GM06990 (cell line): ENCODE measurements around the gene ITPA.

Experiments used
- DNase-seq: peaks from one replicate; pipeline ENCODE4 v3.0.0-alpha.2; 2011; ENCODE audit not compliant: insufficient read length; ENCODE audit errors: extremely low read depth
- H3K27me3 ChIP-seq: replicated peaks from 2 replicates; pipeline ENCODE4 v1.6.0; 2011; ENCODE audit warnings: low read length; ENCODE audit not compliant: control insufficient read depth, insufficient read depth
- H3K36me3 ChIP-seq: 2 replicates; pipeline ENCODE4 v1.5.1; 2011; ENCODE audit warnings: low read length; ENCODE audit not compliant: control insufficient read depth, insufficient read depth
- H3K4me3 ChIP-seq: replicated peaks from 2 replicates; pipeline ENCODE4 v1.5.1; 2011; ENCODE audit warnings: low read depth, mild to moderate bottlenecking, control low read depth, low read length
- CTCF ChIP-seq: IDR thresholded peaks from 2 replicates; pipeline ENCODE4 v1.5.1; 2011; ENCODE audit warnings: low read length, control low read depth, mild to moderate bottlenecking, inconsistent platforms; ENCODE audit not compliant: insufficient read depth, poor library complexity, severe bottlenecking

ITPA gene

DNA sequence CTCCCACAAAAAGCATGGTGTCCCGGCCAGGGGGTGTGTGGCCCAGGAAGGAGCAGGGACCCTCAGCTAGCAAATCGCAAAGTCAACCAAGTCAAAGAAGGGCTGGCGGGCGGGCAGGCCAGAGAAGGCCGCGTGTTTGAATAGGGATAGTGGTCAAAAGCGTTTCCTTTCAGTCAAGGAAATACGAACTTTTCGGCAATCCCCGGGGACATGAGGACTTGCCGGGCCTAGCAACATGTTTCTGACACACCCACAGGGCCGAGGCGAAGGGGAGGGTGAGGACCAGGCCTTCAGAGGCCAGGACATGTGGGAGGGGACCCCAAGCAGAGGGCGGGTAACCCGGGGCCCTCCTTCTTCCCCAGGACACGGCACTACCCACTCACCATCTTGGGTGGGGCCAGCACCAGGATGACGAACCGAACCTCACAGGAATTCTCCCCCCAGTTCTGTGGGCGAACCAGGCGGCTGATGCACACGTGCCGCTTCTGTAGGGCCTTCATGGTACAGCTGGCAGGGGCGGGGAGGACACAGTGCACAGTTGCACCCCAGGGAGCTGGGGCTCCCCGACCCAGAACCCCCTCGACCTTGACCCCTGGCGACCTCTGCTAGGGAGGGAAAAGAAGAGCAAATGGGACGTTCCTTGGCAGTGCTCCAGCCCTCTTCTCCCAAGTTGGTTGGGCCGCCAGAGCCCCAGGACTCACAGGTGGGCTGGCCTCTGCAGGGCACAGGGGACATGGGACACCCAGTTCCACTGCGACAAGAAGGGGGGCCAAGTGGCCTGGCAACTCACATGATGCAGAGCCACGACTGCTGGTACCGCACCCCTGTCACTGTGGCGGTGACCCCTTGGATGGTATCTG is 24.1 kb downstream of the ITPA start:
- H3K27me3 ChIP-seq: peaks cover 2% of the 10 kb centered on the region; the same call in 1 of the 2 replicates
- no peak for DNase-seq
- H3K36me3 ChIP-seq: no peaks in the 10 kb centered on the region
- no peak for TF ChIP-seq CTCF
- H3K4me3 ChIP-seq: no peak overlapping the region

- DNase-seq: no peak
- H3K27me3 ChIP-seq: peaks cover 2% of the 10 kb centered on the region; the same call in 1 of the 2 replicates
- TF ChIP-seq CTCF: no peak
Measured at GRCh38 chr20:3233991-3234498, 24.7 kb downstream of the ITPA start.

GRCh38 chr20:3235666-3236324 is 26.5 kb downstream of the ITPA start:
- H3K27me3 ChIP-seq: peaks cover 4% of the 10 kb centered on the region; the same call in 1 of the 2 replicates
- H3K36me3 ChIP-seq: no peaks in the 10 kb centered on the region
- TF ChIP-seq CTCF: no peak
- no peak for DNase-seq
- no peak overlapping the region for H3K4me3 ChIP-seq

More at GRCh38 chr20:3233991-3234498, 24.7 kb downstream of the ITPA start:
- Histone ChIP-seq H3K4me3 (no peak overlapping the region), H3K36me3 (no peaks in the 10 kb centered on the region)

- peaks cover 4% of the 10 kb centered on the region; the same call in 1 of the 2 replicates for H3K27me3 ChIP-seq
- no peaks in the 10 kb centered on the region for H3K36me3 ChIP-seq
- no peak for TF ChIP-seq CTCF
- no peak for DNase-seq
- H3K4me3 ChIP-seq: no peak overlapping the region
Measured at GRCh38 chr20:3237011-3237957, 28.0 kb downstream of the ITPA start.

DNA sequence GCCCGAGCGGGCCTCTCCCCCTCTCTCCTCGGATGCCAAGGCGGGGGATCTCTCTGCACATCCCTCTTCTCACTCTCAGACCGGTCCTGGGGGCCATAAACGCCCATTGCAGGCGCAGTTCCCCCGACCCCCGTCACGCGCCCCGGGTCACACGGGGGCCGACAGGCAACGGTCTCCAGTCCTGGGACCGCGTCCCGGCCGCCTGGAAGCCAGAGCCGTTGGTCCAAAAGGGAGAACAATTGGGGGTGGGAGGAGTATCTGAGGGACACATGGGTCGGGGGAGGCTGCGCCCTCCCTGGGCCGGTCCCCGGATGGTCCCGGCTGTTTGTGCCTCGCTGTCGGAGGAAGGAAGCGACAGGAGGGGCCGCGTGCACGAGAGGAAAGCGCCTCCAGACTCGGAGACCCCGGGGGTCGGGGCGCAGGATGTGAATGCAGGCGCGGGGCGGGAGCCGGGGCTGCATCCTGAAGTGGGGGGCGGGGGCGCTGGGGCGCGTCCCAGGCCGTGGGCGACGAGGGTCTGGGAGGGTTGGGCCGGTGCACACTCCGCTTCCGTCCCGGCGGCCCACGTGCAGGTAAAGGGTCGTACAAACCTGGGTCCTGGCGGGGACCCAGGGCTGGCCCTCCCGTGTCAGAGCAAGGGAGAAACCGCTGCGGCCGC is 28.8 kb downstream of the ITPA start:
- DNase-seq: no peak
- TF ChIP-seq CTCF: no peak
- H3K27me3 ChIP-seq: peaks cover 4% of the 10 kb centered on the region; the same call in 1 of the 2 replicates

More for the DNA sequence above, 28.8 kb downstream of the ITPA start:
- Histone ChIP-seq H3K4me3 (peak overlapping the region; percentile 61), H3K36me3 (no peaks in the 10 kb centered on the region)
